WTC11 (cell line): ENCODE measurements around the gene GPR84.

Experiments
- CBFB ChIP-seq: sonication (generic); formaldehyde crosslinking; IDR thresholded peaks from 2 replicates; pipeline ENCODE4 v1.8.1; 2022; ENCODE audit warnings: mild to moderate bottlenecking, low read depth, missing genetic modification reagents
- CREB1 ChIP-seq: sonication (generic); formaldehyde crosslinking; IDR thresholded peaks from 2 replicates; pipeline ENCODE4 v1.8.0; 2023; ENCODE audit warnings: mild to moderate bottlenecking, missing genetic modification reagents
- NFYB ChIP-seq: sonication (generic); formaldehyde crosslinking; conservative IDR thresholded peaks from 2 replicates; pipeline ENCODE4 v1.8.0; 2022; ENCODE audit warnings: low read depth, missing genetic modification reagents
- NR2C2 ChIP-seq: sonication (generic); formaldehyde crosslinking; IDR thresholded peaks from 2 replicates; pipeline ENCODE4 v1.8.0; 2022; ENCODE audit warnings: mild to moderate bottlenecking, missing genetic modification reagents
- TF ChIP-seq, protein P1 (sequence below): fragments of 200-600 bp; IDR thresholded peaks from 2 replicates; pipeline ENCODE4 v1.8.0; 2022; ENCODE audit warnings: antibody characterized with exemption
- TF ChIP-seq, protein P2 (sequence below): sonication (generic); formaldehyde crosslinking; IDR thresholded peaks from 2 replicates; pipeline ENCODE4 v1.8.0; 2022; ENCODE audit warnings: mild to moderate bottlenecking, missing genetic modification reagents
- TF ChIP-seq, protein P3 (sequence below): sonication (generic); formaldehyde crosslinking; IDR thresholded peaks from 2 replicates; pipeline ENCODE4 v1.8.0; 2022; ENCODE audit warnings: mild to moderate bottlenecking, missing genetic modification reagents
- TF ChIP-seq, protein P4 (sequence below): sonication (generic); formaldehyde crosslinking; IDR thresholded peaks from 2 replicates; pipeline ENCODE4 v1.8.1; 2023; ENCODE audit warnings: mild to moderate bottlenecking, missing genetic modification reagents, moderate library complexity
- TF ChIP-seq, protein P5 (sequence below): fragments of 250-450 bp; sonication (Bioruptor Pico); IDR thresholded peaks from 2 replicates; pipeline ENCODE4 v1.9.0; 2021; ENCODE audit warnings: mild to moderate bottlenecking

DNA sequence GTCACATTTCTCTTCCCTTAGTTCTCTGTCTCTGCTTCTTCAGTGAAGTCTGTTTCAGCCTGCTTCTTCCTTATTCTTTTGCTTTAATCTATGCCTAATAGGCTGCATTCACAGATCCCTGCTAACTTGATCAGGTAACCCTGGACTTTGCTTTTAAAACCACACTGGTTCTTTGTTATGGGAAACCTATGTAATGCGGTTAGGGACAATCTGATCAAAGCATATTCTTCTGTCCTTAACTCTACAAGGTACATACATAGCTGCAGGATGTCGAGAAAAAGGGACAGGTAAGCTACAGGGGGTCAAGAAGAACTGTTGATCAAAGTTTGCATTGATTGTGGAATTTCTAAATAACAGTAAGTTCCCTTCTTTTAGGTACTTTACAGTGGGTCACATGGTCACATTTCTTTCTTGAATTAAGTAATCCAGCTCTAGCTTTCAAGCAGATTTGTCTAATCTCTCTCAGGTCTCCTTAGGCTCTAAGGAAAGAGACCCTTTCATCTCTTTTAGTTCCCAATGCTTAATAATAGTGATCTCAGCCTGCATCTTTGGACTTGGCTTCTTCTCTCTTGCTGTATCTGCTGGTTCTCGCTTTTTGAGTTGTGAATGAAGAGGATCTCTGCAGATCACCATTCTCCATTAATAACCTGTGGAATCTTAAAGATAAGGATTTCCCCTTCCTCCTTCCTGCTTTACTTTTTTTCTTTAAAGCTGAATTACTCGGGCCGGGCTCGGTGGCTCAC is 35.5 kb downstream of the GPR84 start:
- TF ChIP-seq, protein P1, sequence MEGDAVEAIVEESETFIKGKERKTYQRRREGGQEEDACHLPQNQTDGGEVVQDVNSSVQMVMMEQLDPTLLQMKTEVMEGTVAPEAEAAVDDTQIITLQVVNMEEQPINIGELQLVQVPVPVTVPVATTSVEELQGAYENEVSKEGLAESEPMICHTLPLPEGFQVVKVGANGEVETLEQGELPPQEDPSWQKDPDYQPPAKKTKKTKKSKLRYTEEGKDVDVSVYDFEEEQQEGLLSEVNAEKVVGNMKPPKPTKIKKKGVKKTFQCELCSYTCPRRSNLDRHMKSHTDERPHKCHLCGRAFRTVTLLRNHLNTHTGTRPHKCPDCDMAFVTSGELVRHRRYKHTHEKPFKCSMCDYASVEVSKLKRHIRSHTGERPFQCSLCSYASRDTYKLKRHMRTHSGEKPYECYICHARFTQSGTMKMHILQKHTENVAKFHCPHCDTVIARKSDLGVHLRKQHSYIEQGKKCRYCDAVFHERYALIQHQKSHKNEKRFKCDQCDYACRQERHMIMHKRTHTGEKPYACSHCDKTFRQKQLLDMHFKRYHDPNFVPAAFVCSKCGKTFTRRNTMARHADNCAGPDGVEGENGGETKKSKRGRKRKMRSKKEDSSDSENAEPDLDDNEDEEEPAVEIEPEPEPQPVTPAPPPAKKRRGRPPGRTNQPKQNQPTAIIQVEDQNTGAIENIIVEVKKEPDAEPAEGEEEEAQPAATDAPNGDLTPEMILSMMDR, result no peak
- TF ChIP-seq, protein P2, sequence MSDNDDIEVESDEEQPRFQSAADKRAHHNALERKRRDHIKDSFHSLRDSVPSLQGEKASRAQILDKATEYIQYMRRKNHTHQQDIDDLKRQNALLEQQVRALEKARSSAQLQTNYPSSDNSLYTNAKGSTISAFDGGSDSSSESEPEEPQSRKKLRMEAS, result no peak
- TF ChIP-seq, protein P3, sequence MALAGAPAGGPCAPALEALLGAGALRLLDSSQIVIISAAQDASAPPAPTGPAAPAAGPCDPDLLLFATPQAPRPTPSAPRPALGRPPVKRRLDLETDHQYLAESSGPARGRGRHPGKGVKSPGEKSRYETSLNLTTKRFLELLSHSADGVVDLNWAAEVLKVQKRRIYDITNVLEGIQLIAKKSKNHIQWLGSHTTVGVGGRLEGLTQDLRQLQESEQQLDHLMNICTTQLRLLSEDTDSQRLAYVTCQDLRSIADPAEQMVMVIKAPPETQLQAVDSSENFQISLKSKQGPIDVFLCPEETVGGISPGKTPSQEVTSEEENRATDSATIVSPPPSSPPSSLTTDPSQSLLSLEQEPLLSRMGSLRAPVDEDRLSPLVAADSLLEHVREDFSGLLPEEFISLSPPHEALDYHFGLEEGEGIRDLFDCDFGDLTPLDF, result no peak
- TF ChIP-seq CBFB (CRISPR knock-in tag) (no peak), CREB1 (CRISPR knock-in tag) (no peak), NFYB (CRISPR knock-in tag) (no peak), NR2C2 (no peak)
- TF ChIP-seq, protein P4, sequence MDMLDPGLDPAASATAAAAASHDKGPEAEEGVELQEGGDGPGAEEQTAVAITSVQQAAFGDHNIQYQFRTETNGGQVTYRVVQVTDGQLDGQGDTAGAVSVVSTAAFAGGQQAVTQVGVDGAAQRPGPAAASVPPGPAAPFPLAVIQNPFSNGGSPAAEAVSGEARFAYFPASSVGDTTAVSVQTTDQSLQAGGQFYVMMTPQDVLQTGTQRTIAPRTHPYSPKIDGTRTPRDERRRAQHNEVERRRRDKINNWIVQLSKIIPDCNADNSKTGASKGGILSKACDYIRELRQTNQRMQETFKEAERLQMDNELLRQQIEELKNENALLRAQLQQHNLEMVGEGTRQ (CRISPR knock-in tag), result no peak
- TF ChIP-seq, protein P5, sequence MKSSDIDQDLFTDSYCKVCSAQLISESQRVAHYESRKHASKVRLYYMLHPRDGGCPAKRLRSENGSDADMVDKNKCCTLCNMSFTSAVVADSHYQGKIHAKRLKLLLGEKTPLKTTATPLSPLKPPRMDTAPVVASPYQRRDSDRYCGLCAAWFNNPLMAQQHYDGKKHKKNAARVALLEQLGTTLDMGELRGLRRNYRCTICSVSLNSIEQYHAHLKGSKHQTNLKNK (CRISPR knock-in tag), result no peak
